ENCODE data around the gene ACOT6.

Gene ACOT6

DNA sequence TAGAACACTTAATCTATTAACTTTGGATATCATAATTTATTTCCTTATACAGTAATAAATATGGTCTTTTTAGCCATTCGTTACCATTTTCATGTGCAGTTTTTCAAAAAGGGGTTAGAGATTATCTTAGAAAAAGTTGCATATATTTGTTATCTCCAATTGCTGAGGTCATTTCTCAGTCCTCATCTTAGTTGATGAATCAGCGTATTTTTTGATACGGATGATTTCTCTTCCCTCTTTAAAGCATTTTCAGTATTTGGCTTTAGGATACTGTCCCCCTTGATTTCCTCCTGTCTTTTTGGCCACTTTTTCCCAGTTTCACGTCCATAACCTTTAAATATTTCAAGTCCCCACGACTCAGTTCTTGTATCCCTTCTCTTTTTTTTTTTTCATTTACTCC lies 54.3 kb downstream of the ACOT6 start:
- H3K9ac ChIP-seq (ENCODE audit: low read length) = no peak overlapping the region
- no peaks in the 10 kb centered on the region for H3K27me3 ChIP-seq (ENCODE audit: control insufficient read depth, insufficient read depth, low read length)
- no peak overlapping the region for H3K4me3 ChIP-seq (ENCODE audit: low read length)
- no peak overlapping the region for H3K27ac ChIP-seq (ENCODE audit: low read depth, low read length)
- no peaks in the 10 kb centered on the region for H3K36me3 ChIP-seq (ENCODE audit: control insufficient read depth, insufficient read depth, low read length)
- no peaks in the 10 kb centered on the region for H3K4me1 ChIP-seq (ENCODE audit: control insufficient read depth, insufficient read depth, low read length)

DNA sequence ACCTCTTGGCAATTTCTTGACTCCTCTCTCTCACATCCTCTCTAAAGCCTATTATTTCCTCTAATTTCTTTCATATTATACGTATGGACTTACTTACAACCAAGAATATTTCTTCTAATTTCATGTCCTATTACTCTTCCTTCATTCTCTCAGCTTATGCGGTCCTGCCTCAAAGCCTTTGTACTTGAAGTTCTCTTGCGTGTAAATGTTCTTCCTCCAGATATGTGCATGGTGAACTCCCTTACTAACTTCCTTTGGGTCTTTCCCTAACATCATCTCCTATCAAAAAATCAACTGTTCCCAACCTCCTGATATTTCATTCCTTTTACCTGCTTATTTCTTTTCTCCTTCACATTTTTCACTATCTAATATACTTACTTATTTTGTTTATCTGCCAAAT lies 55.5 kb downstream of the ACOT6 start:
- Histone ChIP-seq H3K27ac (ENCODE audit: low read depth, low read length) (no peak overlapping the region), H3K27me3 (ENCODE audit: control insufficient read depth, insufficient read depth, low read length) (no peaks in the 10 kb centered on the region), H3K4me3 (ENCODE audit: low read length) (no peak overlapping the region), H3K9ac (ENCODE audit: low read length) (no peak overlapping the region), H3K36me3 (ENCODE audit: control insufficient read depth, insufficient read depth, low read length) (no peaks in the 10 kb centered on the region), H3K4me1 (ENCODE audit: control insufficient read depth, insufficient read depth, low read length) (no peaks in the 10 kb centered on the region)
